Tibial nerve (tissue), 4 donors: Measurements from ENCODE around the gene CDK2. TPM values are rescaled to one million over a fixed set of nuclear protein-coding genes. Genes with fewer than 3 reads are reported as not detected.
A peak's percentile ranks its signal among the peaks of the same experiment; 100 is the strongest.

ENCODE experiments used
- DNase-seq, 2 donors: peaks; one replicate each; pipeline ENCODE4 v3.0.0-alpha.2; 2019; ENCODE audit warnings: low spot score in 2 of 2
- H3K27ac ChIP-seq, 4 donors: fragments of 200-600 bp; sonication (generic) in 3 of 4; one replicate each; pipeline ENCODE4 v1.5.1; 2017 to 2019; ENCODE audit warnings: mild to moderate bottlenecking in 1 of 4
- H3K27me3 ChIP-seq, 2 donors: fragments of 200-600 bp; sonication (generic) in 1 of 2; one replicate each; pipeline versions ENCODE4 v1.5.1 to v1.6.0; 2017 to 2019
- H3K36me3 ChIP-seq, 3 donors: fragments of 200-600 bp; sonication (generic); one replicate each; pipeline ENCODE4 v1.5.1; 2018 to 2019
- H3K4me1 ChIP-seq, 4 donors: fragments of 200-600 bp; sonication (generic) in 3 of 4; one replicate each; pipeline ENCODE4 v1.5.1; 2017 to 2019
- H3K4me3 ChIP-seq, 4 donors: fragments of 200-600 bp; sonication (generic) in 3 of 4; one replicate each; pipeline ENCODE4 v1.5.1; 2017 to 2019; ENCODE audit warnings: mild to moderate bottlenecking in 1 of 4, moderate library complexity in 1 of 4
- H3K9me3 ChIP-seq, 4 donors: fragments of 200-600 bp; sonication (generic) in 3 of 4; one replicate each; pipeline ENCODE4 v1.5.1; 2017 to 2019
- EP300 ChIP-seq, 2 donors: sonication (generic); formaldehyde crosslinking; IDR thresholded peaks; one replicate each; pipeline ENCODE4 v1.6.1; 2017; ENCODE audit warnings: antibody characterized with exemption in 2 of 2, mild to moderate bottlenecking in 1 of 2
- POLR2A ChIP-seq, 2 donors: fragments of 450-650 bp; IDR thresholded peaks; one replicate each; pipeline ENCODE4 v1.6.1; 2017; ENCODE audit warnings: antibody characterized with exemption in 2 of 2, mild to moderate bottlenecking in 2 of 2, moderate library complexity in 2 of 2
- WGBS, 2 donors: methylation state at CpG; one replicate each; pipeline ENCODE4 v1.1.5; 2018; 5-methylcytosine and 5-hydroxymethylcytosine counted together
- total RNA-seq, 4 donors: library from RNA; depleted of rRNA; stranded (reverse); fragments of >200 nt; gene quantifications; one replicate each; pipeline ENCODE4 v1.1.0, GENCODE V29; 2016
- TF ChIP-seq, protein P1 (sequence below), 5 experiments: fragments of 200-600 bp in 3 of 5; fragments of 450-650 bp in 2 of 5; sonication (generic) in 3 of 5; IDR thresholded peaks; one replicate each; pipeline ENCODE4 v1.5.1; 2016 to 2019; ENCODE audit warnings: antibody characterized with exemption in 5 of 5, mild to moderate bottlenecking in 3 of 5, moderate library complexity in 2 of 5

Gene CDK2
- total RNA-seq, 4 donors from 2014 or later = 10.3 to 22.2 (median 13.8) TPM

DNA sequence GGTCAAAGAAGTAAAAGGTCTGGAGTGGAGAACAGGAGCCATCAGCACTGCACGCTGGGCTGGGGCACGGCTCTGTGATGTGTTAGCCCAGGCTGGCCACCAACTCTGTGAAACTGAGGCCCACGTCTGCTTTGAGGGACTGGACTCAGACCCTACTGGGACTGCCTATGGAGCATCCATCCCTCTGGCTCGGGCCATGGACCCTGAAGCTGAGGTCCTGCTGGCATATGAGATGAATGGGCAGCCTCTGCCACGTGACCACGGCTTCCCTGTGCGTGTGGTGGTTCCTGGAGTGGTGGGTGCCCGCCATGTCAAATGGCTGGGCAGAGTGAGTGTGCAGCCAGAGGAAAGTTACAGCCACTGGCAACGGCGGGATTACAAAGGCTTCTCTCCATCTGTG lies 37.6 kb downstream of the CDK2 start:
- TF ChIP-seq, protein P1, sequence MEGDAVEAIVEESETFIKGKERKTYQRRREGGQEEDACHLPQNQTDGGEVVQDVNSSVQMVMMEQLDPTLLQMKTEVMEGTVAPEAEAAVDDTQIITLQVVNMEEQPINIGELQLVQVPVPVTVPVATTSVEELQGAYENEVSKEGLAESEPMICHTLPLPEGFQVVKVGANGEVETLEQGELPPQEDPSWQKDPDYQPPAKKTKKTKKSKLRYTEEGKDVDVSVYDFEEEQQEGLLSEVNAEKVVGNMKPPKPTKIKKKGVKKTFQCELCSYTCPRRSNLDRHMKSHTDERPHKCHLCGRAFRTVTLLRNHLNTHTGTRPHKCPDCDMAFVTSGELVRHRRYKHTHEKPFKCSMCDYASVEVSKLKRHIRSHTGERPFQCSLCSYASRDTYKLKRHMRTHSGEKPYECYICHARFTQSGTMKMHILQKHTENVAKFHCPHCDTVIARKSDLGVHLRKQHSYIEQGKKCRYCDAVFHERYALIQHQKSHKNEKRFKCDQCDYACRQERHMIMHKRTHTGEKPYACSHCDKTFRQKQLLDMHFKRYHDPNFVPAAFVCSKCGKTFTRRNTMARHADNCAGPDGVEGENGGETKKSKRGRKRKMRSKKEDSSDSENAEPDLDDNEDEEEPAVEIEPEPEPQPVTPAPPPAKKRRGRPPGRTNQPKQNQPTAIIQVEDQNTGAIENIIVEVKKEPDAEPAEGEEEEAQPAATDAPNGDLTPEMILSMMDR (IDR thresholded peaks at IDR 0.05) = no peak
- TF ChIP-seq POLR2A (IDR thresholded peaks at IDR 0.05) (no peak), EP300 (IDR thresholded peaks at IDR 0.05) (no peak)
- peaks cover 0 to 19% (median 2%) of the 10 kb centered on the region in 4 donors for H3K4me1 ChIP-seq
- no peaks in the 10 kb centered on the region for H3K27me3 ChIP-seq
- 86 to 91% methylated on average over 7 to 10 of the region's 10 CpGs for whole genome bisulfite sequencing, 2 donors
- no peak for DNase-seq
- no peak overlapping the region for H3K27ac ChIP-seq
- no peak overlapping the region for H3K4me3 ChIP-seq
- no peaks in the 10 kb centered on the region for H3K9me3 ChIP-seq
- peaks cover 0 to 52% (median 0%) of the 10 kb centered on the region in 3 donors for H3K36me3 ChIP-seq

DNA sequence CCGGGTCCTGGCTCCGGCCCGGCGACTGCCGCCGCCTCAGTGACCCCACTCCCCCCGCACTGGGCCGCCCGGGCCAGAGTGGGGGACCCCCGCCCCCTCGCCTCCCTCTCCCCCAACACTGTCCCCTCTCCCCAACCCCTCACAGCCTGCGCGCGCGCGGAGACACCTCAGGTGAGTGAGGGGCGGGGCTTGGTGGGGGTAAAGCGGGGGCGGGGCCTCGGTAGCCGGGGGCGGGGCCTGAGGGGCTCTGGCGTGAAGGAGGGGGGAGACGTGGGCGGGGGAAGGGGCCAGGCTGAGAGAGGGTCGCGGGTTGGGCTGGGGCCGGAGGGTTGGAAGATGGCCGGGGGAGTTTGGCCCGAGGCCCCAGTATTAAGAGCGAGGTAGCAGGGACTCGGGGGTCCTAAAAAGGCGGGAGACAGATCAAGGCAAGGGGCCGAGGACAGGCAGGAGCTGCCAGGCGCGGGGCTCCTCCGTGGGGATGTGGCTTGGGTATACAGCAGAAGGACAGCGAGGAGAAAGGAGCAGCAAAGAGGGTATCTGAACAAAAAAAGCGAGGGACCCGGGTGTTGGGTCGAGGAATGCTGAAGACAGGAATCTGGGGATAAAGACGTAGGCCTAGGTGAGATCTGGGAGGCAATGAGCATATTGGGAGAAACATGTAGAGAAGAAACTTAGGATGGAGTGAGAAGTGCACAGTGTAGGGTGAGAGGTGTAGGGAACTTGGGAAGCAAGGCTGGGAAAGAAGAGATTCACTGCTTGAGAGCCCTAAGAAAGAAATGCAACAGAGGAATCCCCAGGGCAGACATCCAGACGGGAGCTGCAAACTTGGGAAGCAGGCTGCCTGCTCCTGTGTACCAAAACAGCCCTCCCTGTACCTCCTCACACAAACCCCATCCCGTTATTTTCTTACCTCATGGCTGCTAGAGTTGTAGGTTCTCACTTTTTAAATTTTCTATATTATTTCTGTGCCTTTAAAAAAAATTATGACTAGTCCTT lies 41.2 kb downstream of the CDK2 start:
- Histone ChIP-seq H3K27me3 (no peaks in the 10 kb centered on the region), H3K36me3 (peaks cover 0 to 24% (median 0%) of the 10 kb centered on the region in 3 donors), H3K9me3 (no peaks in the 10 kb centered on the region), H3K4me3 (peak overlapping the region; percentile 95 to 97 (median 96)), H3K27ac (peak overlapping the region; percentile 90 to 98 (median 96)), H3K4me1 (peaks cover 0 to 19% (median 2%) of the 10 kb centered on the region in 4 donors)
- TF ChIP-seq POLR2A (IDR thresholded peaks at IDR 0.05) = no peak
- TF ChIP-seq EP300 (IDR thresholded peaks at IDR 0.05) = no peak
- DNase-seq = peak; percentile 23 to 41
- WGBS, 2 donors = 1 to 3% methylated on average over 23 to 43 of the region's 44 CpGs

GRCh38 chr12:56010111-56010570 lies 43.5 kb downstream of the CDK2 start:
- DNase-seq = no peak
- TF ChIP-seq EP300 (IDR thresholded peaks at IDR 0.05) (no peak), POLR2A (IDR thresholded peaks at IDR 0.05) (no peak)
- TF ChIP-seq, protein P1 (IDR thresholded peaks at IDR 0.05) = no peak
- WGBS, 2 donors = 56 to 79% methylated on average over 2 of the region's 2 CpGs

DNA sequence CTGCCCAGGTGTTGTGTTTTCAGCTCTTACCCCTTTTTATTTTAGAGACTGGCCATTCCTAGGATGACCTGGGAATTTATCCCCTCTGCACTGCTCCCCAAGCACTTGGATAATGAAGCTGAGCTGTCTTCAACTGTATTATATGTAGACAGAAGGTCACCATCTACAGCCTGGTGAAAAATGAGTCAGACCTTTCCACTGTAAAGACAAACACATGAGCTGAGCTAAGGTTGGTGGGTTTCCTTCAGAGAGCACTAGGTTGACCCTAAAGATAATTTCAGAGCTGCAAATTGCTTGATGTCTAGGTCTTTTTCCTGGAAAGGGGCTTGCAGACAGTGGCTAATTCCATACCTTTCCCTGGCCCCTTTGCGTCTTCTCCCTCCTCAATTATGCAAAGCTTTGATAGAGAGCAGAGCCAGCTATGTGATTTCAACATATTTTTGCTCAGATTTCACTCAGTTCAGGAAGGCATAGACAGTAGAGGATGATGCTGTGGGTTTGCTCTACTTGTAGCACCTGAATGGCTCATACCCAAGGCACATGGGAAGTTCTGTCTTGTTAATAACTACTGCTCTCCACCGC lies 45.0 kb downstream of the CDK2 start:
- DNase-seq = no peak
- H3K27ac ChIP-seq = no peak overlapping the region
- TF ChIP-seq, protein P1 (IDR thresholded peaks at IDR 0.05) = no peak
- TF ChIP-seq POLR2A (IDR thresholded peaks at IDR 0.05) (no peak), EP300 (IDR thresholded peaks at IDR 0.05) (no peak)
- H3K27me3 ChIP-seq = no peaks in the 10 kb centered on the region
- no peaks in the 10 kb centered on the region for H3K9me3 ChIP-seq
- WGBS, 2 donors = 94 to 96% methylated on average over 2 of the region's 2 CpGs
- H3K36me3 ChIP-seq = peaks cover 0 to 12% (median 0%) of the 10 kb centered on the region in 3 donors
- peaks cover 0 to 19% (median 2%) of the 10 kb centered on the region in 4 donors for H3K4me1 ChIP-seq
- no peak overlapping the region for H3K4me3 ChIP-seq

More at GRCh38 chr12:56010111-56010570, 43.5 kb downstream of the CDK2 start:
- H3K36me3 ChIP-seq = peaks cover 0 to 12% (median 0%) of the 10 kb centered on the region in 3 donors
- H3K4me1 ChIP-seq = peaks cover 0 to 19% (median 2%) of the 10 kb centered on the region in 4 donors
- no peaks in the 10 kb centered on the region for H3K9me3 ChIP-seq
- H3K27me3 ChIP-seq = no peaks in the 10 kb centered on the region
- no peak overlapping the region for H3K4me3 ChIP-seq
- H3K27ac ChIP-seq = no peak overlapping the region

DNA sequence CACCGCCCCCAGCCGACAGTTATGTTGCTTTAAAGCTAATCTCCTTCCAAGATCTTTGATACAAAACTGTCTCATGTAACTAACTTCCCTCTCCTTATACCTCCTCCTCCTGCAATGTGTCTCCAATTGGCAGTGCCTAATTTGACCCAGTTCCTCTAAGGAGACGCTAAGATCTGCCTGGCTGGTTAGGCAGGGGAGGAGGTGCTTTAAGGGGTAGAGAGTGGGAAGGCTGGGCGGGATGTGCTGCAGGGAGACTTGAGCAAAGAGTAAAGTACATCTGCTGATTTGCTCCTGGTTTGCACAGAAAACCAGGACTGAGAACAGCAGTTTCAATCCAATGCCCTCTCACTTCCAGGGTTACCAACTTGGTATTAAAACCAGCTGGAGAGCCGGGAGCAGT lies 46.9 kb downstream of the CDK2 start:
- no peaks in the 10 kb centered on the region for H3K9me3 ChIP-seq
- TF ChIP-seq, protein P1 (IDR thresholded peaks at IDR 0.05) = no peak
- TF ChIP-seq EP300 (IDR thresholded peaks at IDR 0.05) (no peak), POLR2A (IDR thresholded peaks at IDR 0.05) (no peak)
- H3K27ac ChIP-seq = no peak overlapping the region
- no peak for DNase-seq
- WGBS, 2 donors = 86 to 92% methylated on average over 5 of the region's 5 CpGs
- peaks cover 0 to 6% (median 0%) of the 10 kb centered on the region in 4 donors for H3K4me1 ChIP-seq
- no peak overlapping the region for H3K4me3 ChIP-seq
- H3K36me3 ChIP-seq = peaks cover 0 to 25% (median 0%) of the 10 kb centered on the region in 3 donors
- no peaks in the 10 kb centered on the region for H3K27me3 ChIP-seq
